C4-2B (cell line): ENCODE measurements around the gene TOR3A.
A peak's percentile ranks its signal among the peaks of the same experiment; 100 is the strongest.

Experiments
- H3K27ac ChIP-seq: fragments of 450-650 bp; 2 replicates; pipeline ENCODE4 v1.5.1; 2017
- CTCF ChIP-seq: fragments of 450-650 bp; conservative IDR thresholded peaks from 2 replicates; pipeline ENCODE4 v1.5.1; 2017; ENCODE audit warnings: mild to moderate bottlenecking
- ZFX ChIP-seq: fragments of 450-650 bp; IDR thresholded peaks from 2 replicates; pipeline ENCODE4 v1.6.1; 2017

TOR3A gene

DNA sequence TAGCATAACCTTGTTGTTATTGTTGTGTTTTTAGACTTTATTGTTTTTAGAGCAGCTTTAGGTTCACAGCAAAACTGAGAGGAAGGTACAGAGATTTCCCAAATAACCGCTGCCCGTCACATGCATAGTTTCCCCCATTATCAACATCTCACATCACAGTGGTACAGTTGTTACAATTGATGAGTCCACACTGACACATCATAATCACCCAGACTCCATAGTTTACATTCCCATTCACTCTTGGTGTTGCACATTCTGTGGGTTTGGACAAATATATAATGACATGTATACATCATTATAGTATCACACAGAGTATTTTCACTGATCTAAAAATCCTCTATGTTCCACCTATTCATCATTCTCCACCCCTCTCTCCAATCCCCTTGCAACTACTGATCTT lies 25.9 kb upstream of the TOR3A start:
- TF ChIP-seq CTCF = no peak
- TF ChIP-seq ZFX = no peak
- no peak overlapping the region for H3K27ac ChIP-seq

- TF ChIP-seq ZFX (no peak), CTCF (no peak)
- H3K27ac ChIP-seq = no peak overlapping the region
These were observed 23.1 kb upstream of the TOR3A start for GRCh38 chr1:179058487-179059483.

DNA sequence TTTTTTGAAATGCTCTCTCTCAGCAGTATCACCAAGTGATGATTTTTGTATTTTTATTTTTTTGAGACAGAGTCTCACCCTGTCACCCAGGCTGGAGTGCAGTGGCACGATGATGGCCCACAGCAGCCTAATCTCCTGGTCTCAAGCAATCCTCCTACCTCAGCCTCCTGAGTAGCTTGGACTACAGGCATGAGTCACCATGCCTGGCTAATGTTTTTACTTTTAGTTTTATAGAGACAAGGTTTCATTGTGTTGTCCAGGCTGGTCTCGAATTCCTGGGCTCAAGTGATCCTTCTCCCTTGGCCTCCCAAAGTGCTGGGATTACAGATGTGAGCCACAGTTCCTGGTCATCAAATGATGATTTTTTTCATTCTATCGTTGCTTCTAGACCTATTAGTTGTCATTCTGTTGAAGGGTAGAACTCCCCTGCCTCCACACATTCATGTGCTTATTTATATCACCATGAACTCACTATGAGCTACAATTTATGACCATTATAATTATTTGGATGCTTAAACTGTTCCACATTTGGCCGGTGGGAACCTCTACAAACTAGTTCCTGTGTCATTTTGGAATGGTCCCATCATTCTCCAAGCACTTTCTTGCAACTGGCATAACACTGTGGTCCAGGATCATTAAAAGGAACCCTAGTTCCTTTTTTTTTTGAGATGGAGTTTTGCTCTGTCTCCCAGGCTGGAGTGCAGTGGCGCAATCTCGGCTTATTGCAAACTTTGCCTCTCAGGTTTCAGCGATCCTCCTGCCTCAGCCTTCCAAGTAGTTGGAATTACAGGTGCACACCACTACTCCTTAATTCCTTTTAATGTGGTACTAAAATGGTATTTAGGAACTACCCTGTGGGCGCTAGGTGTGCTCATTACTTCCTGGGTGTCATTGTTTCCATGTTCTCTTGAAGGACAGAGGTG lies 20.2 kb upstream of the TOR3A start:
- no peak overlapping the region for H3K27ac ChIP-seq
- no peak for TF ChIP-seq CTCF
- no peak for TF ChIP-seq ZFX

DNA sequence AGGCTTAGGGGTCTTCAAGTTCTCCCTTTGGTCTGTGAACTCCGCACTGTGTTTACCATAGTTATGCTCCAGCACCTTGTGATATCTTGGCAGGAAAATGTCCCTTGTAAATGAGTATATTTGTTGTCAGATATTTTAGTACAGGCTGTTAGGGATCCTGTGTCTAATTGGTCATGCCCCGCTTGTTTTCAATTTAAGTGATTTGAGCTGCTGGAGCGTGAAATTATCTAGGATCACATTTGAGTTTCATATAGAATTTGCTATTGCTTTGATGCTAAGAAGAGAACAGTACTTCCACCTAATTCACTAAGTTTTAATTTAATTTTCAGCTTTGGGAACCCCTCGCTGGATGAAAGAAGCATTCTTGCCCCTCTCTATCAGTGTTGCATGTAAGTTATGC lies 15.4 kb upstream of the TOR3A start:
- TF ChIP-seq CTCF (no peak), ZFX (no peak)
- H3K27ac ChIP-seq = no peak overlapping the region

- H3K27ac ChIP-seq = no peak overlapping the region
- TF ChIP-seq ZFX = no peak
- TF ChIP-seq CTCF = no peak
These were observed 4.5 kb upstream of the TOR3A start for GRCh38 chr1:179077396-179077795.

DNA sequence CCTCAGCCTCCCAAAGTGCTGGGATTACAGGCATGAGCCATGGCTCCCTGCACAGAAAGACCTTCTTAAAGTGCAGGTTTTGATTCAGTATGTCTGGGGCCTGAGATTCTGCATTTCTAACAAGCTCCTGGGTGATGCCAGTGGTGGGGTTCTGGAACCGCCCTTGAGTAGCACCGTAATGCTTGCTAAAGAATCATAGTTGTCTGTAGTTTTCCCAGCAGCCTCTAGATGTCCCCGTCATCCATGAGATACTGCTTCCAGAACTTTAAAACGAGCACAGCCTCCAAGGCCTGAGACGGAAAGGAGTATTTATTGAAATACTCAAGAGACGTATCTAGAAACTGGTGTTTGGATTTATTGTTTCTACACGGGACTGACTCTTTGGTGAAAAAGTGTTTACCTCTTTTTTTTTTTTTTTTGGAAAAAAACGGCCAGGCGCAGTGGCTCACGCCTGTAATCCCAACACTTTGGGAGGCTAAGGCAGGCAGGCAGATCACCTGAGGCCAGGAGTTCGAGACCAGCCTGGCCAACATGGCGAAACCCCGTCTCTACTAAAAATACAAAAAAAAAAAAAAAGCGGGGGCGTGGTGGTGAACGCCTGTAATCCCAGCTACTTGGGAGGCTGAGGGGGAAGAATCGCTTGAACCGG lies 2.6 kb upstream of the TOR3A start:
- H3K27ac ChIP-seq = no peak overlapping the region
- no peak for TF ChIP-seq ZFX
- peak; percentile 82 for TF ChIP-seq CTCF
